ENCODE results near the gene IGF1. TPM values are rescaled to one million over a fixed set of nuclear protein-coding genes. Genes with fewer than 3 reads are reported as not detected.

IGF1 gene
- total and polyA plus RNA-seq, 7 experiments from 2014 or later: 0.30 to 1.5 (median 0.72) TPM; not detected in 3

DNA sequence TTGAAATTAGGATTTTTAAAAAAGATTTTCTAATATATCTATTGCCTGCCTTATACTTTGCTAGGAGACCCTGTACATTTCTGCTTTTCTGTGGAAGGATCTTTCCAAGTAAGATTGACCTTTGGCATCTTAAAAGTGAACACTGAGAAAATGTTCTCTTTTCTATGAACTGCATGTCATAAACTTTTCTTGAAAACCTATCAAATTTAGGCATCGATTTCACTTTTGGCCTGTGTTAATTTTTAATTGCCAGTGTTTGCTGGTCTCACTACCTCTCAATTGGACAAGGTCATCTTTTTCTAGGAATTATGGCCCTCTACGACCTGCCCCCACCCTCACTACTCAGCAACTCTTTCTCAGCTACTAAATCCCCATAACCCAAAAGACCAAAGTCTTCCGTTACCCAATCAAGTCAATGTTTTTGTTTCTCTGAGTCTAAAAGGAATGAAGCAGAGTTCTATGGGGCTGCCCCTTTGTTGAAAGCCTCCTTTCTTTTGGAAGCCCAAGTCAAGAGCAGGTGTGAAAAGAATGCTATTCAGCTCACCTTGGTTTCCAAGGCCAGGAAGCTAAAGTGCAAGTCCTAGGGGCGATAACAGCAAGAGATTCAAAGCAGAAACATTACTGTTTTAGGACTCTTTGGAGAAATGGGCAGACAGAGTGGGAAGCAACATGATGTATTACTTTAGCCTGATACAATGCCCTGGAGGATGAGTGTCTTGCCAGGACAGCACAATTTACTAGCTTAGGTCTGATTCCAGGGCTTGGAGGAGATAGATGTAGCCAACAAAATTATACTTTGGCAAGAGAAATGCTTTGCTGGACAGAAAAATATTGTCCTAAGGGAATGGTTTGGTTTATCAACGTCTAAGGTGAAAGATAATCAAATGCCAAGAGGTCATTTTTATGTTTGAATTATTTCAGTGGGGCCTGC, 55.0 kb downstream of the IGF1 start:
- intact Hi-C loops (cut with micrococcal nuclease): no loop called here
- Mint-ChIP-seq H3K27me3 (peaks cover 3 to 6% (median 5%) of the 10 kb centered on the region in 5 donors), H3K27ac (no peak overlapping the region), H3K36me3 (peaks cover 0 to 9% (median 0%) of the 10 kb centered on the region in 5 donors), H3K9me3 (peaks cover 0 to 12% (median 0%) of the 10 kb centered on the region in 11 donors), H3K4me3 (no peak overlapping the region), H3K4me1 (peaks cover 0 to 20% (median 0%) of the 10 kb centered on the region in 7 donors)
- H3K4me3 ChIP-seq (ENCODE audit: low read length): no peak overlapping the region
- H3K36me3 ChIP-seq (ENCODE audit: control insufficient read depth in 2 of 3, insufficient read depth in 3 of 3, low read length in 3 of 3): no peaks in the 10 kb centered on the region
- no peak for ATAC-seq
- H3K27ac ChIP-seq (ENCODE audit: low read depth, low read length): no peak overlapping the region
- DNase-seq: no peak
- ChIA-PET POLR2A (no interaction called here), CTCF (no interaction called here)
- H3K27me3 ChIP-seq (ENCODE audit: control insufficient read depth in 2 of 2, insufficient read depth in 2 of 2, low read length in 2 of 2): no peaks in the 10 kb centered on the region
- H3K9me3 ChIP-seq (ENCODE audit: control insufficient read depth in 2 of 3, low read length in 3 of 3): no peaks in the 10 kb centered on the region
- peaks cover 0 to 8% of the 10 kb centered on the region in 2 donors for H3K4me1 ChIP-seq (ENCODE audit: control insufficient read depth in 2 of 2, insufficient read depth in 2 of 2, low read length in 2 of 2)

DNA sequence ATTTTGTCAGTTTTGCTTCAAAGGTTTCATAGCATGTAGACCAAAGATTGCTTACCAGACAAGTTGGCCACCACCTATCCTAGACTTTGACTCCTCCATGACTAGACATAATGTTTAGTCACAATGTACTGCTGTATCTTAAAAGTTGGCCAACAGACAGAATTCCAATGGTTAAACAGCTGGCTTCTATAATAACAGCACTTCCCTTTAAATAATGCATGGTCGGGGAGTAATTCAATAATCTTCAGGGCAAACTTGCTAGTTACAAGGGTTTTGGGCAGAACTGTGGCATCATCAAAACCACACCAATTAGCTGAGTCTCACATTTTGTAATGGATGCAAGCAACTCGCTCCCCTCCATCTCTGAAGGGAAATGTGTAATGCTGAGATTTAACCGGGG, 56.9 kb downstream of the IGF1 start:
- no peaks in the 10 kb centered on the region for H3K27me3 ChIP-seq (ENCODE audit: control insufficient read depth in 2 of 2, insufficient read depth in 2 of 2, low read length in 2 of 2)
- peaks cover 0 to 8% of the 10 kb centered on the region in 2 donors for H3K4me1 ChIP-seq (ENCODE audit: control insufficient read depth in 2 of 2, insufficient read depth in 2 of 2, low read length in 2 of 2)
- ChIA-PET CTCF (no interaction called here), POLR2A (no interaction called here)
- H3K27ac Mint-ChIP-seq: no peak overlapping the region
- H3K9me3 Mint-ChIP-seq: peaks cover 0 to 14% (median 0%) of the 10 kb centered on the region in 11 donors
- no peaks in the 10 kb centered on the region for H3K9me3 ChIP-seq (ENCODE audit: control insufficient read depth in 2 of 3, low read length in 3 of 3)
- H3K4me3 ChIP-seq (ENCODE audit: low read length): no peak overlapping the region
- peaks cover 3 to 6% (median 5%) of the 10 kb centered on the region in 5 donors for H3K27me3 Mint-ChIP-seq
- no peak for DNase-seq
- no peak overlapping the region for H3K27ac ChIP-seq (ENCODE audit: low read depth, low read length)
- no peak overlapping the region for H3K4me3 Mint-ChIP-seq
- H3K36me3 ChIP-seq (ENCODE audit: control insufficient read depth in 2 of 3, insufficient read depth in 3 of 3, low read length in 3 of 3): no peaks in the 10 kb centered on the region
- peaks cover 0 to 20% (median 0%) of the 10 kb centered on the region in 7 donors for H3K4me1 Mint-ChIP-seq
- peaks cover 0 to 9% (median 0%) of the 10 kb centered on the region in 5 donors for H3K36me3 Mint-ChIP-seq
- no peak for ATAC-seq
- intact Hi-C loops (cut with micrococcal nuclease): no loop called here

DNA sequence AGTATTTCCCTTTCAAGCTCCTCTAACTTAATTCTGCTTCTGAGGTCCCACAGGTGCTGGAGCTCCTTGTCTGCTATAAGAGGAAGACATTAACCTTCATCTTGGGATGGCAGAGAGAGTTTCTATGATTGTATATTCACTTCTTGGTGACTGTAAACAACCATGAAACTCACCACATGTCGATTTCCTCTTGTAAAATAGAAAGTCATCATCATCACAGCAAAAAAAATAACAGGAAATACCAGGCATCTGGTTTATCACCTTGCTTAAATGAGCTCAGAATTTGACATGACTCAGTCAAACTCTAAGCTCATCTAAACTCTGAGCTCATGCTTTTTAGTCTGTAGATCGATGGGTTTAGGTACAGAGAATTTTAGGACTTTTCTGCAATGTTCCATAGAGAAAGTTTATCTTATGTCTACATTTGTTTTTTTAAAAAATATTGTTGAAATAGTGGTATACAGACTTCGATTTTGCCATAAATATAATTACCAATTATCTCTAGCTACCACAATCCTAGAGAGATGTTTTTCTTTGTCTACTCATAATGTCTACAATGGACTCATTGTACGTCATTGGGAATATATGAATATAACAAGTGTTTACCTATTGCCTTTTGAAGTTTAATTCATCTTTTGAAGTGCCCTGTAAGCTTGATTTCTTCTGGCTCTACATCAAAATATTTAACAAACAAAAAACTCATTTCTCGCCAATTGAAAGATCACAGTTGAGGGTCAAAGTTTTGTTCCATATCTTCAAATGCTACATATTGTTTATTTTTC, 58.4 kb downstream of the IGF1 start:
- H3K27ac ChIP-seq (ENCODE audit: low read depth, low read length): no peak overlapping the region
- no peaks in the 10 kb centered on the region for H3K27me3 ChIP-seq (ENCODE audit: control insufficient read depth in 2 of 2, insufficient read depth in 2 of 2, low read length in 2 of 2)
- ChIA-PET POLR2A (no interaction called here), CTCF (no interaction called here)
- H3K4me3 ChIP-seq (ENCODE audit: low read length): no peak overlapping the region
- no peak for ATAC-seq
- Mint-ChIP-seq H3K36me3 (peaks cover 0 to 9% (median 0%) of the 10 kb centered on the region in 5 donors), H3K4me1 (peaks cover 0 to 20% (median 0%) of the 10 kb centered on the region in 7 donors), H3K27me3 (peaks cover 0 to 11% (median 6%) of the 10 kb centered on the region in 5 donors), H3K4me3 (peak overlapping the region in 1 of 10 donors; percentile 33), H3K9me3 (peaks cover 0 to 14% (median 0%) of the 10 kb centered on the region in 11 donors), H3K27ac (peak overlapping the region in 1 of 9 donors; percentile 85)
- intact Hi-C loops (cut with micrococcal nuclease): loop anchor here in 1 of 2 donors (1.0 kb wide), 2 partner anchors 62 to 361 kb away; partner anchors contain the start of gene WASHC3
- no peaks in the 10 kb centered on the region for H3K9me3 ChIP-seq (ENCODE audit: control insufficient read depth in 2 of 3, low read length in 3 of 3)
- H3K36me3 ChIP-seq (ENCODE audit: control insufficient read depth in 2 of 3, insufficient read depth in 3 of 3, low read length in 3 of 3): no peaks in the 10 kb centered on the region
- no peak for DNase-seq
- peaks cover 0 to 8% of the 10 kb centered on the region in 2 donors for H3K4me1 ChIP-seq (ENCODE audit: control insufficient read depth in 2 of 2, insufficient read depth in 2 of 2, low read length in 2 of 2)

DNA sequence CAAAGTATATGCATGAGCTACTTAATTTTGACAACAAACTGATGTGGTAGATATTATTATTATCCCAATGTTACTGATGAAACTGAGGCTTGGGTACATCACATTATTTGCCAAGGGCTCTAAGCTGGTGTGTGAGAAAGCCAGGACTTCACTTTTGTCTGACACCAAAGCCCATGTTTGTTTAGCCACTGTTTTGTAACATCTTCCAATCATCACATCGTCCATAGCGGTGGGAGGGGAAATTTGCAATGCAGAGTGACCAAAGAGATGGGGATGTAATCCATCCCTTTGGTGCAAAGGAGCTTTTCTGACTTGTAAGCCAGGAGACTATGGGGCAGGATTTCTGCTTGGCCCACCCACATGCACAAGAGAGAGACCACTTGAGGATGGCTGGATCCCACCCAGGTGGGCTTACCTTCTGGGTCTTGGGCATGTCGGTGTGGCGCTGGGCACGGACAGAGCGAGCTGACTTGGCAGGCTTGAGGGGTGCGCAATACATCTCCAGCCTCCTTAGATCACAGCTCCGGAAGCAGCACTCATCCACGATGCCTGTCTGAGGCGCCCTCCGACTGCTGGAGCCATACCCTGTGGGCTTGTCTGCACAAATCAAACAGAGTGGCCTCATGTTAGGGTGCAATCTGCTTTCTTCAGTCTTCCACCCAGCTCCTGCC, 61.1 kb downstream of the IGF1 start:
- POLR2A ChIA-PET: no interaction called here

DNA sequence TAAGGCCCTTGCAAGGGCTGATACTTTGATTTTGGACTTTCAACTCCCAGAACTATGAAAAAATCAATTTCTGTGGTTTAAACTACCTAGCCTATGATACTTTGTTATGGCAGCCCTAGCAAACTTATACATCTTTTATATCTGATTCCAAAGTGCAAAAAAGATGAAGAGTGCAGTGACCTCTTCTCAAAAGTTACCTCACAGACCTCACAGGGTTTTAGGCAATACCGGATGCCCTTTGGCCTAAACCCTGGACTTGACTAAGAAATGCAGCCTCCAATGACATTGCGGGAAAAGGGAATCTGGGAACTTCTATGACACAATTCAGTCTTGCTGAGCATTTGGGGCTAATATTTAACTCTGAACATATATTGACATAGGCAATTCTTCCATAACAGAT, 63.3 kb downstream of the IGF1 start:
- Histone ChIP-seq H3K36me3 (ENCODE audit: control insufficient read depth in 2 of 3, insufficient read depth in 3 of 3, low read length in 3 of 3) (no peaks in the 10 kb centered on the region), H3K9me3 (ENCODE audit: control insufficient read depth in 2 of 3, low read length in 3 of 3) (no peaks in the 10 kb centered on the region), H3K27me3 (ENCODE audit: control insufficient read depth in 2 of 2, insufficient read depth in 2 of 2, low read length in 2 of 2) (no peaks in the 10 kb centered on the region), H3K4me1 (ENCODE audit: control insufficient read depth in 2 of 2, insufficient read depth in 2 of 2, low read length in 2 of 2) (peaks cover 0 to 8% of the 10 kb centered on the region in 2 donors), H3K4me3 (ENCODE audit: low read length) (no peak overlapping the region), H3K27ac (ENCODE audit: low read depth, low read length) (no peak overlapping the region)
- intact Hi-C loops (cut with micrococcal nuclease): no loop called here
- no peak overlapping the region for H3K4me3 Mint-ChIP-seq
- POLR2A ChIA-PET: no interaction called here
- peaks cover 0 to 15% (median 6%) of the 10 kb centered on the region in 5 donors for H3K27me3 Mint-ChIP-seq
- DNase-seq: no peak
- no peak for ATAC-seq
- H3K27ac Mint-ChIP-seq: no peak overlapping the region
- H3K9me3 Mint-ChIP-seq: peaks cover 0 to 9% (median 2%) of the 10 kb centered on the region in 11 donors
- CTCF ChIA-PET: no interaction called here
- H3K4me1 Mint-ChIP-seq: peaks cover 0 to 13% (median 0%) of the 10 kb centered on the region in 7 donors
- peaks cover 0 to 2% (median 0%) of the 10 kb centered on the region in 5 donors for H3K36me3 Mint-ChIP-seq

More for the DNA sequence above, 61.1 kb downstream of the IGF1 start:
- Mint-ChIP-seq H3K4me1 (peaks cover 0 to 20% (median 0%) of the 10 kb centered on the region in 7 donors), H3K27me3 (peaks cover 0 to 10% (median 4%) of the 10 kb centered on the region in 5 donors), H3K27ac (no peak overlapping the region), H3K36me3 (peaks cover 0 to 4% (median 0%) of the 10 kb centered on the region in 5 donors), H3K9me3 (peaks cover 0 to 12% (median 2%) of the 10 kb centered on the region in 11 donors), H3K4me3 (no peak overlapping the region)
- Histone ChIP-seq H3K9me3 (ENCODE audit: control insufficient read depth in 2 of 3, low read length in 3 of 3) (no peaks in the 10 kb centered on the region), H3K36me3 (ENCODE audit: control insufficient read depth in 2 of 3, insufficient read depth in 3 of 3, low read length in 3 of 3) (no peaks in the 10 kb centered on the region), H3K27ac (ENCODE audit: low read depth, low read length) (no peak overlapping the region), H3K4me3 (ENCODE audit: low read length) (no peak overlapping the region), H3K4me1 (ENCODE audit: control insufficient read depth in 2 of 2, insufficient read depth in 2 of 2, low read length in 2 of 2) (peaks cover 0 to 8% of the 10 kb centered on the region in 2 donors), H3K27me3 (ENCODE audit: control insufficient read depth in 2 of 2, insufficient read depth in 2 of 2, low read length in 2 of 2) (no peaks in the 10 kb centered on the region)
- DNase-seq (no peak), ATAC-seq (no peak)
- CTCF ChIA-PET: no interaction called here
- intact Hi-C loops (cut with micrococcal nuclease): no loop called here

DNA sequence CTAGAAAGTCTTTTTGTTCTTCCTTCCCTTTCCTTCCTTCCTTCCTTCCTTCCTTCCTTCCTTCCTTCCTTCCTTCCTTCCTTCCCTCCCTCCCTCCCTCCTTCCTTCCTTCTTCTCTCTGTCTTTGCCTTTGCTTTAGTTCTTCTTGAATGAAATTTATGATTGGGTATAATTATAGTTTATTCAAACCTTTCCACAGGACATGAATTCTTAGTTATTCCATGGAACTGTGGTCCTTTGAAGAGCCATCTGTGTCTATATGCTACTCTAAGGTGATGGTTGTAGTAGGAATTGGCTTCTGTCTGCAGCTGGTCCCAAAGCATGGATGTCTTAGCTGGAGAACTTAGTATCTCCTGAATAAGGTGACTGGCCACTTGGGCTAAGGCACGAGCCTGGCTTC, 64.8 kb downstream of the IGF1 start:
- Mint-ChIP-seq H3K27me3 (peaks cover 0 to 19% (median 9%) of the 10 kb centered on the region in 5 donors), H3K36me3 (no peaks in the 10 kb centered on the region), H3K4me3 (no peak overlapping the region), H3K9me3 (peaks cover 0 to 6% (median 1%) of the 10 kb centered on the region in 11 donors), H3K4me1 (peaks cover 0 to 2% (median 0%) of the 10 kb centered on the region in 7 donors), H3K27ac (no peak overlapping the region)
- no peaks in the 10 kb centered on the region for H3K27me3 ChIP-seq (ENCODE audit: control insufficient read depth in 2 of 2, insufficient read depth in 2 of 2, low read length in 2 of 2)
- ATAC-seq (no peak), DNase-seq (no peak)
- H3K9me3 ChIP-seq (ENCODE audit: control insufficient read depth in 2 of 3, low read length in 3 of 3): no peaks in the 10 kb centered on the region
- no peaks in the 10 kb centered on the region for H3K36me3 ChIP-seq (ENCODE audit: control insufficient read depth in 2 of 3, insufficient read depth in 3 of 3, low read length in 3 of 3)
- CTCF ChIA-PET: no interaction called here
- POLR2A ChIA-PET: no interaction called here
- no peak overlapping the region for H3K27ac ChIP-seq (ENCODE audit: low read depth, low read length)
- no peaks in the 10 kb centered on the region for H3K4me1 ChIP-seq (ENCODE audit: control insufficient read depth in 2 of 2, insufficient read depth in 2 of 2, low read length in 2 of 2)
- no peak overlapping the region for H3K4me3 ChIP-seq (ENCODE audit: low read length)
- intact Hi-C loops (cut with micrococcal nuclease): no loop called here
